GM13976 (cell line): ENCODE measurements around the gene CST7.

Experiments
- DNase-seq: peaks from one replicate; pipeline ENCODE4 v3.0.0; 2012; ENCODE audit warnings: low spot score
- in situ Hi-C: fragments of 300-500 bp; cut with MboI; formaldehyde crosslinking; loops from one replicate; pipeline ENCODE4 v1.12.0; 2022; ENCODE audit warnings: low sequenced_read_pairs, mixed read lengths, inconsistent platforms; ENCODE audit not compliant: unreplicated experiment
- TF ChIP-seq, protein P1 (sequence below): IDR thresholded peaks from 2 replicates; pipeline ENCODE4 v1.5.1; 2012; ENCODE audit warnings: borderline replicate concordance, mild to moderate bottlenecking; ENCODE audit not compliant: insufficient read depth; ENCODE audit errors: extremely low read depth, missing control alignments, control extremely low read depth

CST7 gene

DNA sequence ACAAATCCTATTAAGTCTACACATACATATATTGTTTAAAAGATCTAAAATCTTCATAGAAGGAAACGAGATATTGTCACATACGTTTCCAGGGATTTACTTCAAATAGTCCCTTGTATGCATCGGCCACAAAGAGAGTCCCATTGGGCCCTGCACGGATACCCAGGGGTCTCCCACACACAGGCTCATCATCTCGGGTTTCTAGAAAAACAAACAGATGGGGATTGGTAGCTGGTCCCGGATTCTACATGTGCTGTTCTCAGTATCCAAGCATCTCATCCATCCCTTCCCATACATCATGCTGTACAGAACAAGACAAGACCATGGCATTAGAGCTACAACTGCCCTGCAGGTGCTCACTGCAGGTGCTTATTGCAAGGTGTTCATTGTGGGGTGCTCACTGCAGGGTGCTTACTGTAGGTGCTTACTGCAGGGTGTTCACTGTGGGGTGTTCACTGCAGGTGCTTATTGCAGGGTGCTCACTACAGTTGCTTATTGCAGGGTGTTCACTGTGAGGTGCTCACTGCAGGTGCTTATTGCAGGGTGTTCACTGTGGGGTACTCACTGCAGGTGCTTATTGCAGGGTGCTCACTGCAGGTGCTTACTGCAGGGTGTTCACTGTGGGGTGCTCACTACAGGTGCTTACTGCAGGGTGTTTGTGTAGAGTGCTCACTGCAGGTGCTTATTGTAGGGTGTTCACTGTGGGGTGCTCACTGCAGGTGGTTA lies 22.5 kb downstream of the CST7 start:
- no peak for DNase-seq
- in situ Hi-C loops, result no loop called here
- TF ChIP-seq, protein P1, sequence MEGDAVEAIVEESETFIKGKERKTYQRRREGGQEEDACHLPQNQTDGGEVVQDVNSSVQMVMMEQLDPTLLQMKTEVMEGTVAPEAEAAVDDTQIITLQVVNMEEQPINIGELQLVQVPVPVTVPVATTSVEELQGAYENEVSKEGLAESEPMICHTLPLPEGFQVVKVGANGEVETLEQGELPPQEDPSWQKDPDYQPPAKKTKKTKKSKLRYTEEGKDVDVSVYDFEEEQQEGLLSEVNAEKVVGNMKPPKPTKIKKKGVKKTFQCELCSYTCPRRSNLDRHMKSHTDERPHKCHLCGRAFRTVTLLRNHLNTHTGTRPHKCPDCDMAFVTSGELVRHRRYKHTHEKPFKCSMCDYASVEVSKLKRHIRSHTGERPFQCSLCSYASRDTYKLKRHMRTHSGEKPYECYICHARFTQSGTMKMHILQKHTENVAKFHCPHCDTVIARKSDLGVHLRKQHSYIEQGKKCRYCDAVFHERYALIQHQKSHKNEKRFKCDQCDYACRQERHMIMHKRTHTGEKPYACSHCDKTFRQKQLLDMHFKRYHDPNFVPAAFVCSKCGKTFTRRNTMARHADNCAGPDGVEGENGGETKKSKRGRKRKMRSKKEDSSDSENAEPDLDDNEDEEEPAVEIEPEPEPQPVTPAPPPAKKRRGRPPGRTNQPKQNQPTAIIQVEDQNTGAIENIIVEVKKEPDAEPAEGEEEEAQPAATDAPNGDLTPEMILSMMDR, result no peak

DNA sequence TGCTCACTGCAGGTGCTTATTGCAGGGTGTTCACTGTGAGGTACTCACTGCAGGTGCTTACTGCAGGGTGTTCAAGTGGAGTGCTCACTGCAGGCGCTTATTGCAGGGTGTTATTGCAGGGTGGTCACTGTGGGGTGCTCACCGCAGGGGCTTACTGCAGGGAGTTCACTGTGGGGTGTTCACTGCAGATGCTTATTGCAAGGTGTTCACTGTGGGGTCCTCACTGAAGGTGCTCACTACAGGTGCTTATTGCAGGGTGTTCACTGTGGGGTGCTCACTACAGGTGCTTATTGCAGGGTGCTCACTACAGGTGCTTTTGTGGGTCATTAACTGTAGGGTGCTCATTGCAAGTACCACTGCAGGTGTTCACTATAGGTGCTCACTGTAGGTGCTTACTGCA lies 23.3 kb downstream of the CST7 start:
- in situ Hi-C loops, result no loop called here

DNA sequence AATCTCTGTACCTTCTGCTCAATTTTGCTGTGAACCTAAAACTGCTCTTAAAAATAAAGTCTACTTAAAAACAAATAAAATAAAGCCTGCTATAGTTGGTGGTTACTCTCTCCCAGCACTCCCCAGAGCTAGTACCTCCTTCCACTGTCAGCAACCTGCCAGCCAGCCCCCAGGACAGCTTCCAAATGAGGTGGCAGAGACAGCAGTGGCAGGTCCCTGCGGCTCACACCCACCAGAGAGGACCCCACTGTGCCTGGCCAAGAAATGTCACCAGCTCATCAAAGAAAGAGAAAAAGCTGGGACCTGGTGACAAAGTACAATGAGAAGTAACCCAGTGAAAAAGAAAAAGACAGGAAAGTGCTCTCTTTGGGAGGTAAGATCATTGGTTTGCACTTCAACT lies 28.3 kb downstream of the CST7 start:
- in situ Hi-C loops, result no loop called here
- no peak for DNase-seq
- TF ChIP-seq, protein P1, result no peak

More for the DNA sequence above, 23.3 kb downstream of the CST7 start:
- no peak for DNase-seq
- TF ChIP-seq, protein P1, result no peak

DNA sequence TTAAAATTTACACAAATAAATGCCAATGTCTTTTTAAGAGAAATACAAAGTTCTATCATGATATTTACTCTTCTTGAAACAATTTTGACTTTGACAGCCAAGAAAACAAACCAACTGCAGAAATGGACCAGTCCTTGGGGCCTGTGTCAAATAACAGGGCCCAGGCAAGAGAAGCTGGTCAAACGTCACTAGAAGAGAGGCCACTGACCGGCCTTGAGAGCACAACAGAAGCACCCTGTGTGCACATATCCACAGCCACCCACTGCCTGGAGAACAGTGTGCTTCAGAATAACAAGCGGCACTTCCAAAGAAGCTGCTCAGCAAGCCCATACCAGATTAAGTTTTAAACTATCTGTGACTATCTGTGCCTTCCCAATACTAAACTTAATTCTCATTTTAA lies 28.7 kb downstream of the CST7 start:
- TF ChIP-seq, protein P1, result no peak
- no peak for DNase-seq
- in situ Hi-C loops, result no loop called here

DNA sequence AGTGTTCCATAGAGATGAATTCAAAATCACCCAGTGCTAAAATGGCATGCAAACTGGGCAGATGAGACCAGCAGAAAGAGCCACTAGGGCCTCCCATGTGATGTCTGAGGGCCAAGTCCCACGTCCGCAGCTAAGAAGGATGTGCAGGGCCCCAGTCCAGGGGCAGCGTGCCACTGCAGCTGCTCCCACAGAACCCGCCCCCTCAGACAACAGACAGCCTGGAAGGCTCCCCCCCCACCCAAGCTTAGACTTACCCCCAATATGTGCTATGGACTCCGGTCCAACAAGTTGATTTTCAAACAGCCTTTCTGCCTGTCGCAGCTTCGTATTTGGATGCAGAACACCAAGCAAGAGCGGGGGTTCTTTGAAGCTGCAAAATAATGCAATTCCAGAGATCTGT lies 29.4 kb downstream of the CST7 start:
- in situ Hi-C loops, result no loop called here
- TF ChIP-seq, protein P1, result no peak
- no peak for DNase-seq

DNA sequence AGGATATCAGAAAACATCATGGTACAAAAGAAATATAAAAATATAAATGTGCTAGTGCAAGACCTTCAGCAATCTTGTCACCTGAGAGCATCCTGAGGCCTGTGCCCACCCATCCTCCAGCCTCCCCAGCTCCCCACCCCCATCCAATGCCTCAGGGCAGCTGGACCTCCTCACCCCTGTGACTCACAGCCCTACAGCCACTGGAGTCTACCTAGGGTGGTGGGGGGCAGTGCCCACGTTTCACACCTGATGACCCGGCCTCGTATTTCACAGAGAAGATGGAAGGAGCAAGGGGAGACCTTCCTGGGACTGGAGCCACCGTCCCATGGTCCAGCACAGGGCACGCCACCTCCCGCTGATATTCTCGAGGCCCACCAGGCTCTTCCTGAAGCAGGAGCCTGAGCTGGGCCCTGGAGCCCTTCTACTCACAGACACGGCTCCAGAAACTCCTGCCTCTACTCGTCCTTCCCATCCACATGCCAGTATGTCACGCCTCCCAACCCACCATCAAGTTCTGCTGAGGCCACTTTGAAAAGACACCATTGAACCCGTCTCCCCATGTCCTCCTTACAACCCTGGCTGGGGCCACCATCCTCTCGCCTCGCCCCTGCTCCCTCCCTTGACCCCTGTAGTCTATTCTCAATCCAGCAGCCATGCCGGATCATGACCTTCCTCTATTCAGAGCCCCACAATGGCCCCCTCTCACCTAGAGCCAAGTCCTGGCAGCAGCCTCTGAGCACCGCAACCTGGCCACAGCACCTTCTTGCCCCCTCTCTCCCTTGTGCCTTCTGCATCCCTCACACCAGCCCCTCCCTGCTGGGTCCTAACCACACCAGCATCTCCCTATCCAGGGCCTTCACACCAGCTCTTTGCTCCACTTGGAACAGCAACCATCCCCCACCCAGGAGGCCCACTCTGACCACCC lies 30.2 kb downstream of the CST7 start:
- TF ChIP-seq, protein P1, result no peak
- in situ Hi-C loops, result no loop called here
- no peak for DNase-seq
